ENCODE measurements around the gene PLA1A. TPM values are rescaled to one million over a fixed set of nuclear protein-coding genes. Genes with fewer than 3 reads are reported as not detected.

Gene PLA1A
- total RNA-seq, 1 donor from 2014 or later, result 0.52 TPM

Other genes starting within 250 kb of the PLA1A start
- 17.4 and 28.2 TPM in 2 replicates for gene TMEM39A, start 134.3 kb upstream of the PLA1A start, total RNA-seq
- 7.2 and 10.8 TPM in 2 replicates for gene POGLUT1, start 128.9 kb upstream of the PLA1A start, total RNA-seq
- 72.2 and 85.3 TPM in 2 replicates for gene TIMMDC1, start 99.3 kb upstream of the PLA1A start, total RNA-seq
- not detected in 2 replicates for gene CD80, start 38.3 kb upstream of the PLA1A start, total RNA-seq
- 6.0 and 7.5 TPM in 2 replicates for gene ADPRH, start 18.4 kb upstream of the PLA1A start, total RNA-seq
- 0.06 and 0.51 TPM in 2 replicates for gene POPDC2, start 62.7 kb downstream of the PLA1A start, total RNA-seq
- gene COX17, start 79.5 kb downstream of the PLA1A start, total RNA-seq, result 45.3 and 91.1 TPM in 2 replicates
- gene CFAP91, start 105.1 kb downstream of the PLA1A start, total RNA-seq, result 2.1 and 2.2 TPM in 2 replicates
- gene NR1I2, start 184.2 kb downstream of the PLA1A start, total RNA-seq, result 0.14 and 0.69 TPM in 2 replicates